Non-pigmented ciliary epithelial cell (primary cell): Measurements from ENCODE around the gene ZNF565.
"Not testable (repeated sequence)": the region's sequence is repeated elsewhere in the genome, so short reads cannot be mapped to it uniquely, and the experiment has no call there.

Experiments
- DNase-seq: peaks from one replicate; pipeline ENCODE4 v3.0.0-alpha.2; 2010; ENCODE audit warnings: low read depth

ZNF565 gene

GRCh38 chr19:36214386-36215275, at the start of gene ZNF565, which contains the start of gene ZNF146:
Gene ZNF565 (minus strand): TSS chr19:36214665. CDS start chr19:36201985, 12,680 bp downstream.
Gene ZNF146 (plus strand): TSS chr19:36215106. CDS start chr19:36236441, 21,335 bp downstream.
- peak; percentile 93 for DNase-seq

DNA sequence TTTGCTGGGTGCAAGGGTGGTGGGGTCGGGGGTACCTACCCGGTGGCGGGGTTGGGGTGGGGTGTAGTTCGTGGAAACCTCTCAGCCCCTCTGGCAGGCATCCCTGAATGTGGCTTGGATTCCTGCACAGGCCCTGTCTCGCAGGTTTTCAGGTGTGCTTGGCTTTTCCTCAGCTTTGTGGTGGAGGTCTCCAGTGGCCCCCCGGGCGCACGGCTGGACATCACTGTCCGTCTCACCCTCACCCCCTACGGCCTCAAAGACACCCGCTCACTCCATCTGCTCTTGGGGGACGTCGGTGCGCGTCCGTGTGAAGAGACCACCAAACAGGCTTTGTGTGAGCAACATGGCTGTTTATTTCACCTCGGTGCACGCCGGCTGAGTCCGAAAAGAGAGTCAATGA, 44.7 kb upstream of the ZNF565 start:
- no peak for DNase-seq

- DNase-seq = no peak
Observed at GRCh38 chr19:36258028-36258875, 43.8 kb upstream of the ZNF565 start.

GRCh38 chr19:36257520-36257876, 43.0 kb upstream of the ZNF565 start:
- DNase-seq = no peak

- DNase-seq = no peak
Observed at GRCh38 chr19:36256853-36257519, 42.5 kb upstream of the ZNF565 start.

DNA sequence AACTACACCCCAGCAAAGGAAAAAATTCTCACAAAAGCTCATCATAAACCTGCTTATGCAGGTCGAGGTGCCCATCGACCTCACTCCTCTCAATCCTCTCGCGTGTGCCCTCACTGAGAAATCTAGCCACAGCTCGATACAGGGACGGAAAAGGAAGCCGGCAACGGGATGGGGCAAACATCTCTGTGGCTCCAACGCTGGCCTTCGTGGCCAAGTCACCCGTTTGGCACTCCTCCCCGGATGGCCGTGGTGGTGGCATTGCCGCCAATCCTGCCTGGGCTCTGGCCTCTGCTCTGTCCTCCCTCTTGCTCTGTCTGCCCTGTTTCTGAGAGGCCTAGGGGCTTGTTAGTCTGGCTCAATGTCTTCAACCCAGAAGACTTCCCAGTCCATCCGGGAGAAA, 41.6 kb upstream of the ZNF565 start:
- no peak for DNase-seq

- DNase-seq = no peak
Observed at GRCh38 chr19:36255316-36255715, 40.9 kb upstream of the ZNF565 start.

DNA sequence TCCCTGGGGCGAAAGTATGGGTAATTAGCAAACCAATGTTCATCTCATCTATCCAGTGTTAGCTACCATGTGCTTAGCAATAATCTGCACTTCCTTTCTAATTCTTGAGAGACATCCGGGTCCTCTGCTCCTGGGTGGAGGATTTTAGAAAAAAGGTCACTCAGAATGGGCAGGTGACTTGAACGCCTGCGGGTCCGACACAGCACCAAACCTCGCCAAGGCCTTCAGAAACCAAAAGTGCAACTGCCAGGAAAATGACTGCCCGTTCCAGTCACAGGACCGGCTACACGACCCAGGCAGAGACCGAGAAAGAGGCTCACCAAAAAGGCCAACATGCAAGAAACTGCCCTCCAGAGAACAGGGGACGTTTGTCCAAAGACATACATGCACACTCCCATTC, 40.4 kb upstream of the ZNF565 start:
- no peak for DNase-seq

- DNase-seq = no peak
Observed at GRCh38 chr19:36252047-36252446, 37.6 kb upstream of the ZNF565 start.

- DNase-seq = no peak
Observed at GRCh38 chr19:36246006-36246481, 31.6 kb upstream of the ZNF565 start.

DNA sequence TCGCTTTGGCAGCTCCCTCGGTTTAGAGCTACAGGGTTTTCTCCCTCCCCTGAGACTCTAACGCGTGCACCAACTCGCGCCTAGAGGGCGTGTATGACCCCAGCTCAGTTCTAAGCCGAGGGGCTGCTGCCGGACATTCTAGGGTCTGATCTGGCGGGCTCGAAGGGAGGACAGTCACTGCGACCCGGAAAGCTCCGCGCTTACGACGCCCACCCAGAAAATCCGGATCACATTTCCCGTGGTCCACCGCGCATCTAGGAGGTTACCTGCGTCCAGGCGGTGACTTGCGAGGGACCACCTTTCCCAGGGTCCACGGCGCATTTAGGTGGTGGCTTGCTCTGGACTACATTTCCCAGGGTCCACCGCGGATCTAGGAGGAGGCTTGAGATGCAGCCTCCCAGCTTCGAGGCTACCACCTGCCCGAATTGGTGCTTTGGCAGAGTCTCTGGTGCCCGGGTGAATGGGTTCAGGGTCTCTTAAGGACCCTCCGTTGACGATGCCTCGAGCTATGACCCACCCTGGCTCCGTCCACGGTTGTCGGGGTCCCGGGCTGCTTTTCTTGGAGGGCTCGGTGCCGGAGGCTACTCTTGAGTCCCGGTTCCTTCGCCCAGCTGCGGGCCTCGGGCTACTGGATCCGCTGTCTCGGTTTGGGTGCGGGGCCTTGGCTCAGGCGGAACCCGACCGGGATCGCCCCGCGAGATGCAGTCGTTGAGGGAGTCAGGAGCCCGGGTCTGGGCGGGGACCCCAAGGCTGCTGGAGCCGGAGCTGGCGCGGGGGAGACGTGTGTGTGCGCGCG, 30.9 kb upstream of the ZNF565 start:
- no peak for DNase-seq

- DNase-seq = no peak
Observed at GRCh38 chr19:36244066-36244465, 29.6 kb upstream of the ZNF565 start.

DNA sequence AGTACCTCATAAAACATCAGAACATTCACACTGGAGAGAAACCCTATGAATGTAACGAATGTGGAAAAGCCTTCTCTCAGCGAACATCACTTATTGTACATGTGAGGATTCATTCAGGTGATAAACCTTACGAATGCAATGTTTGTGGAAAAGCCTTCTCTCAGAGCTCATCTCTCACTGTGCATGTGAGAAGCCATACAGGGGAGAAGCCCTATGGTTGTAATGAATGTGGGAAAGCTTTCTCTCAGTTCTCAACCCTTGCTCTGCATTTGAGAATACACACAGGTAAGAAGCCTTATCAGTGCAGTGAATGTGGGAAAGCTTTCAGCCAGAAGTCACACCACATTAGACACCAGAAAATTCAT, 22.5 kb upstream of the ZNF565 start:
- no peak for DNase-seq

- DNase-seq = no peak
Observed at GRCh38 chr19:36236304-36236945, 22.0 kb upstream of the ZNF565 start.

GRCh38 chr19:36233626-36234025, 19.2 kb upstream of the ZNF565 start:
- not testable (repeated sequence) for DNase-seq

GRCh38 chr19:36225219-36225892, 10.9 kb upstream of the ZNF565 start:
- DNase-seq = no peak

DNA sequence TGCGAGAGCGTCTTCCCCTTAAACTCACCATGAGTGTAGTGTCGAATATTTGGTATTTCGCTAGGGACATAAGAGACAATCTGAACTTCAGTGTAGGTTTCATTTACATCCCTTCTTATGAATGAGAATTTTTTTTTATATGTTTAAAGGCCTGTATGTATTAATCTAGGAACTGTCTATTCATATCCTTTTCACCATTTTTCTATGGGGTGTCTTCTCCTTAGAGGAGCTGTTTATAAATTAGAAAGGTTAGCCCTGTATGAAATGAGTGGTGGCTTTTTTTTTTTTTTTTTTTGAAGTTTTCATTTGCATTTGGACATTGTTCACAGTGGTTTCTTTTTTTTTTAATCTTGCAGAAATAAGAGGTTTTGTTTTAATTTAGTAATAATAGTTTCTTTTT, 8.0 kb upstream of the ZNF565 start:
- DNase-seq = no peak

- DNase-seq = no peak
Observed at GRCh38 chr19:36221474-36221873, 7.0 kb upstream of the ZNF565 start.

DNA sequence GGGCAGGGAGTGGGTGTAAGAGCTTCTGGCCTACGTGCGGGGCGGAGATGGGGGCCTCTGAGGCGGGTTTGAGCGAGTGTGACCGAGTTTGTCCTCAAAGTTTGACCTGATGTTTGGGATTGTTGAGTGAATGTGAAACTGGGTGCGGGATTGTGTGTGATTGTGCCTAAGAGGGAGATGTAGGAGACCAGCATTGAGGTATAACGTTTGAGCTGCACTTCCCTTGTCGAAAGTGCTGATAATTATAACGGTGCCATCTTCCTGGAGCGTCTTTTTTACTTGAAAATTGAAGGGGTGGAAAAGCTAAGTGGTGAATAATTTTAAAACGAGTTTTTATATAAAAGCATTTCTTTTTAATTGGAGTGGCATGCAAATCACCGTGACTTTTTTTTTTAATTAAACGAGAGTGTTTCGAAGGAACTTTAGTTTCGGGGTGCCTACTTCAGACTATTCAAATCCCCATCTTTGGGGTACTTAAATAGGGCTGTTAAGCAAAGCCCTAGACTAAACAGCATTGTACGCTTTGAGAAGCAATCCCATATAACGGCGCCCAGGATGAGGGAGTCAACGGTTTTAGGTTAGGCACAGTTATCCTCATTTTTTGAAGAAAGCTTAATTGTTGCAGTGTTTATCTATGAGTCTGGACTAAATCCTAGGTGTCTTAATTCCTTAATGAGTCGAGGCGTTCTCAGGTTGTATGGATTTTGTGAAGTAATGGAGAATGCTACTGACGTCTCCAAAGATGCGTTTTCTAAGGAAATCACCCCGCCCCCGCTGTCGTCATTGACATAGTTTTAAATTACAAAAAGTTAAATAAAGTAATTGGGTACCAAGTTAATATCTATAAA, 1.0 kb upstream of the ZNF565 start:
- no peak for DNase-seq
